ENCODE data around the gene SPRR3.

The SPRR3 gene, protein sequence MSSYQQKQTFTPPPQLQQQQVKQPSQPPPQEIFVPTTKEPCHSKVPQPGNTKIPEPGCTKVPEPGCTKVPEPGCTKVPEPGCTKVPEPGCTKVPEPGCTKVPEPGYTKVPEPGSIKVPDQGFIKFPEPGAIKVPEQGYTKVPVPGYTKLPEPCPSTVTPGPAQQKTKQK

DNA sequence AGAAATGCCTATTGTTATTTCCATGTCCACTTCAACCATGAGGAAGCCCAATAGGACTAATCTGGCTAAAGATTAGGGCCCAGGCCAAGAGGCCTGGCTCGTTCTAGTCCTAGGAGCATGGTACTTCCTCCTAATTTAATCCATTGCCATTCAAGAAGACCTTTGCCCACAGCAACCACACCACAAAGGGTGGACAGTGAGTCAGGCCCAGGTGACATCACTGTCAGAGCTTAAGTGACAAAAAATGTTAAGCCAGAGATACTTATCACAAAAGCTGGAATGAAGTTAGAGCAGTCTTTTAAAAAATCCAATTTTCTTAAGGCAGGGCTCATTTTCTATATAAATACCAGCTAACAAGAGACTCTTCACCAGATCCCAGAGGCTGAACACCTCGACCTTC is at the start of gene SPRR3:
SPRR3 (plus strand) TSS at position 368 of the 400 bp plus-strand sequence. CDS start 1,272 bp downstream, outside the sequence.
- in situ Hi-C loops (cut with MboI; ENCODE audit: low pct_unique_long_range_greater_than_20kb, low sequenced_read_pairs) = no loop called here
- no peak for DNase-seq

DNA sequence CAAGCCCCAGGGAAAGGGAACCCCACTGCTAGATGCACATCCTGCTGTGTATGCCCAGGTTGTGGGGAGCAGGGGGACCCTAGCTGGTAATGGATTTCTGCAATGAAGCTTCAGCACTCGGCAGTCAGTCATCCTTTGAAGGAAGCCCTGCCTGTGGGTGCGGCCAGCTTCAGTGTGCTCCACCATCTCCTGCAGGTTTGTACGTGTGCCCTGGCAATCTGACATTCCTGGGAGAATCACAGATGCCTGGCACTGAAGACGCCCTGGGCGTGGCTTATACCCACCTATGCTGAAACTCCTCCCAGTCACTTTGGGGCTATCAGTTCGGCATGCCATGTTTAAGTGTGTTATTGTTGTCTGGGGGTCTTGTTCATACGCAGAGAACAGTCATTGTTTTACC is 47.8 kb upstream of the SPRR3 start:
- no peak for DNase-seq
- in situ Hi-C loops (cut with MboI; ENCODE audit: low pct_unique_long_range_greater_than_20kb, low sequenced_read_pairs) = no loop called here

DNA sequence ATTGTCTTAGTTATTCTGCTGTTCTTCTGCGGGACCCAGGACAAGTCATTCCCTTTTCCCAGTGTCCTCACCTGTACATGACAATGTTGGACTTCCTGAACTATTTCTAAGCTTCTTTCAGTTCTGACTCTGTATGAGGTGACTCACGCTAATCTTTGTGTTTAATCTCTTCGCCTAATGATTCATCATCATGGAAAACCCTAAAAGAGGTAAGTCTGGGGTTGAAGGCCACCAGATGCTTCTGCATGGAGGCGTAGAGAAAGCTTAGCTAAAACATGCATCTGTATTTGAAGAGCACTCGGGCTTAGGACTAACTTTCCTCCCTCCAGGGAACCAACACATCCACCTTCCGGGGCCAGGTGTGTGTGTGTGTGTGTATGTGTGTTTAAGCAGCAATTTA is 47.1 kb upstream of the SPRR3 start:
- in situ Hi-C loops (cut with MboI; ENCODE audit: low pct_unique_long_range_greater_than_20kb, low sequenced_read_pairs) = no loop called here
- DNase-seq = no peak

DNA sequence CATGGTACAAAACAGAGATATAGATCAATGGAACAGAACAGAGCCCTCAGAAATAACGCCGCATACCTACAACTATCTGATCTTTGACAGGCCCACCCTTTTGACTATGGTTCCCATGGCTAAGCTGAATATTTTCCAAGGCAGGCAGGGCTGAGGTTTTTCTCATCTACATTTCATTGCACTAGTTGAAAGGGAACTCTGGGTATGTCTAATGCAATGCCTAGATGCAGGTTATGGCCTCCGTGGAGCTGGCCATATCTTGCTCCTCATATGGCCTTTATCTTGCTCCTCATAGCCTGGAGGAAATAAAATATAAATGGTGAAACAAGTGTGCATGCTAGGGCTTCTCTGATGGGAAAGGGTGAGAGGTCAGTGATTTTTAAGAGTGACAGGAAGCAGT is 44.0 kb upstream of the SPRR3 start:
- in situ Hi-C loops (cut with MboI; ENCODE audit: low pct_unique_long_range_greater_than_20kb, low sequenced_read_pairs) = no loop called here
- DNase-seq = no peak

DNA sequence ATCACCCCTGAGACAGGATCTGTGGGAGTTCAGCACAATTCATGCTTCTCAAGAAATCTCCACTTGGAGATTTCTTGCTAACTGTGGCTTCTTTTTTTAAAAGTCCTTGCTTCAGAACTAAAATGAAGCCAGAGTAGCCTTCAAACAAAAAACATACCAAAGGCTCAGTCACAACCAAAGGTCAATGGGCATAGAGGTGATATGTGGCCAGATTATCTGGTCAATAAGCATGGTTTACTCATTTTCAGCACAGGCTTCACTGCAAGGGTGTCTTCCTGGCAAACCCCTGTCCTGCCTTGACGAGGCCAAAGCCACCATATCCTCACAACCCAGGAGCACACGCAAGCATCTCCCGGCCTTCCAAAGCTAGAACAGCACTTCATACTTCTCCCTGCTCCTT is 42.3 kb upstream of the SPRR3 start:
- DNase-seq = no peak

DNA sequence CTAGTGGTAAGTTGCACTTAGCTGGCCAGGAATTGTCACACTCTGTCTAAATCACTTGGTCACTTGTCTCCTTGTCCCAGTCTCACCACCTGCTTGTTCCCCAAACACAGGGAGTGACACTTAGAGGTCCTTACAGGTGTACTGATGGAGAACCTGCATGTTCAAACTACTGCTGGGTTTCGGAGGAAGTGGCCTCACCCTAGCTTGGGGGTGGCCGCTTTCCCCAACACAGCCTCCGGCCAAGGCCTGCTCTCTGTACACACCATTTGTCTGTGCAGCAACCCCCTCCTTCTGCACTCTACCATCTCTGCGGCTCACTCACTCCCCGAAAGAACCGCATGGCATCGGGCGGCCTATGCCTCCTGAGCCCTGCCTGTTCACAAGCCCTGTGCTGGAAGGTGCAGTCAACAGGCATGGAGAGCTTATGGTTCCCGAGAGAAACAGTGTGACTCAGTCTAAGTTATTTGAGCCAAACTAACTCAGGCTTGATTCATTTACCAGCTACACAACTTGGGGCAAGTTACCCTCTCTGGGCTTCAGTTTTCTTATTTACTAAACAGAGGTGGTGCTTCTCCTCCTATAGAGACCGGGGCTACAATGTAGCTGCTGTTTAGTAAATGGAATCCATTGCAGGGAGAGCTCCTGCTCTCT is 41.6 kb upstream of the SPRR3 start:
- in situ Hi-C loops (cut with MboI; ENCODE audit: low pct_unique_long_range_greater_than_20kb, low sequenced_read_pairs) = no loop called here
- no peak for DNase-seq

More for the DNA sequence above, 42.3 kb upstream of the SPRR3 start:
- in situ Hi-C loops (cut with MboI; ENCODE audit: low pct_unique_long_range_greater_than_20kb, low sequenced_read_pairs) = no loop called here

DNA sequence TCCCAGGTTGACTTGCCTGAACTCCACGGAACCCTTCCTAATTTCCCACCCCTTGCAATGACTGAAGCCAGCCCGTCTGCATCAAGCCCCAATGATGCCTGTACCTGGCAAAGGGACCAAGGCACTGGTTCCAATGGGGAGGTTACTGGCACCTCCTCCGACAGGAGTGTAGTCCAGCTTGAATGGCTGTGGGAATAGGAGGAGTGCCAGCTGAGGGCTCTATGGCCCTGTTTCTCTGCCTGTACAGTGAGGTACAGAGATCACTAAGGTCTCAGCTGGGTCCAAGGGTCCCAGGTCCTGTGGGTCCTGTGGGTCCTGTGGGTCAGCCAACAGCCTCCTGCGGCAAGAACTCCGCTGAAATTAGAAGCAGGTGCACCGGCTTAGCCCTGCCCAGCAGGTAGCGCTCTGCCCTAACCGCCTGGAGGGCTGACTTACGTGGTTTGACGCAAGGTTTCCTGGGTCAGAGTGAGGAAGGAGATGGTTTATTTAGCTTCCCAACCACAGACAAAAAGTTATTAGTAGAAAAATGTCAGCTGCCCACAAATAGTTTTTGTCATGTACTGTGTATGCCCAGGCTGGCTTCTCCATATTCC is 41.0 kb upstream of the SPRR3 start:
- no peak for DNase-seq
- in situ Hi-C loops (cut with MboI; ENCODE audit: low pct_unique_long_range_greater_than_20kb, low sequenced_read_pairs) = no loop called here

DNA sequence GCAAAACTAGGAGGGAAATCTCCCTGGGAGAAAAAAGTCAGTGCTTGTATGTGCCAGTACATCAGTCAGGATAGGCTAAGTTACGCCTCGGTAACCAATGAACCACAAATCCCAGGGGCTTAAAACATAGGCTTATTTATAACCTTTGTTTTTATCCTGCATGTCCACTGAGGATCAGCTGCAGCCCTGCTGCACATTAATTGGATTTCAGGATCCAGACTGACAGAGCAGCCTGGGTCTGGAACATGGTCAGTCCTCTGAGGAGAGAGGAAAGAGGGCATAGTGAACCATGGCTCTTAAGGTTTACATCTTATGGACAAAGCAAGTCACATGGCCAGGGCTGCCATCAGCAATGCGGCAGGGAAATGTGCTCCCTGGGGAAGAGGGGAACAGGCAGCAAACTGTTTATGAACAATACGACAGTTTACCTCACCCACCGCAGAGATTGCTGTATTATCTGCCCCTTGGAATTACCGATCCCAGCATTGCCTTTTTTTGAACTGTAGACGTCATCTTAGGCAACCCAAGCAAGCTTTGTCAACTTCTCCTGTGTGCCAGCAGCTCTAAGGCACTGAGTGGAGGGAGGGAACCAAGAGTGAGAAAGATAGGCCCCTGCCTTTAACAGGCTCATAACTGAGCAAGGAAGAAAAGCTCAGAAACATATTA is 40.2 kb upstream of the SPRR3 start:
- no peak for DNase-seq
- in situ Hi-C loops (cut with MboI; ENCODE audit: low pct_unique_long_range_greater_than_20kb, low sequenced_read_pairs) = no loop called here

DNA sequence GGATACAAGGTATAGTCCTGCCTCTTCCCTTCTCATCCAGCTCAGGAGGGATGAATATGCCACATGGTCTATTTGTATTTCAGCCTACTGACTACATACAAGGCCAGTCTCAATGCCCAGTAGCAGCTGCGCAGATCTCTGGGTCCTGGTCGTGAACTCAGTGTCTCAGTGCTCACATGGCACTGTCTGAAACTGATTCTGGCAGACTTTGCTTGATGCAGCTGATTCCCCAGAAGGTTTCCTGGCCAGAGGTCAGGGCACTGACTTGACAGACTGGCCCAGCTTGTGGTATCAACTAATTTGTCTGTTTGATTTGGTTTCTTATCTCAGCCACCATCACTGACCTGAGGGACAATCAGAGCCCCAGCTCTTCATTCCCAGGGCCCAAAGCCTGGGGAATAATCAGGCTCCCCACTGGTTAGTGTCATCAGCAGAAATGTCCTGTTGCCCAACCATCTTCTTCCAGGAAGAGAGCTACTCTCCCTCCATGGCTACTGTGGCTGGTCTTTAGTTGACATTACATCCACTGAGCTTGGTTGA is 38.6 kb upstream of the SPRR3 start:
- in situ Hi-C loops (cut with MboI; ENCODE audit: low pct_unique_long_range_greater_than_20kb, low sequenced_read_pairs) = no loop called here
- DNase-seq = no peak

DNA sequence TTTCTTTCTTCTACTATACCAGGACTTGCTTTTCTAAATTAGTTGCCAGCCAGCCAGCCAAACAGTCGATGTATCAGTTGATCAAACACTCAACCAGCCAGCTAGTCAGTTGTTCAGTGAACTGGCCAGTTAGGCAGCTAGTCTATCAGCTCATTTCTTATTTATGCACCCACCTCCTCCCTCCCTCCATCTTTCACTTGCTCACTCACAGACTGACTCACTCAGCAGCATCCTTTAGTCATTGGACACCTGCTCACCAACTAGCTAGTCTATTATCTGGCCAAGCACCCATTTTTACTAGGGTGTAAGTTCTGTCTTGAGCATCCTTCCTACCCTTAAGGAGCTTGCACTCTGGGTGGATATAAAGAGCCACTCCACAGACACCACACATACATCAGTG is 37.0 kb upstream of the SPRR3 start:
- in situ Hi-C loops (cut with MboI; ENCODE audit: low pct_unique_long_range_greater_than_20kb, low sequenced_read_pairs) = no loop called here
- no peak for DNase-seq

DNA sequence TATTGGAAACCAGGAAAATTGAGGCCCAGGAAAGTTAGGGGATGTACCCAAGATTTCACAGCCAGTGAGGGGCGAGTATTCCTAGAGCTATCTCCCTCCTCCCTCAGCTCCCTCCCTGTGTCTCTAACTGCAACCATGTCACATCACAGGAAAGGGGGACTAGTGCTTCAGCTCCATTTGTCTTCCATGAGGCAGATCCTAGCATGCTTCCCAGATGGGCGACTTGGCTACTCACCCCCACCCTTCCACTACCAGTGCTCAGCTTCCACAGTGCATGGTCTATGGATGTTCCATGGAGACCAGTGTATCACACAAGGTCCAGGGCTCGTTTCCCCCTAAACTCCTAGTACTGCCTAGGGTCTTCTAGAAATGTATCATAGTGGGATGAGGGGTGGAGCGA is 35.7 kb upstream of the SPRR3 start:
- in situ Hi-C loops (cut with MboI; ENCODE audit: low pct_unique_long_range_greater_than_20kb, low sequenced_read_pairs) = no loop called here
- no peak for DNase-seq

DNA sequence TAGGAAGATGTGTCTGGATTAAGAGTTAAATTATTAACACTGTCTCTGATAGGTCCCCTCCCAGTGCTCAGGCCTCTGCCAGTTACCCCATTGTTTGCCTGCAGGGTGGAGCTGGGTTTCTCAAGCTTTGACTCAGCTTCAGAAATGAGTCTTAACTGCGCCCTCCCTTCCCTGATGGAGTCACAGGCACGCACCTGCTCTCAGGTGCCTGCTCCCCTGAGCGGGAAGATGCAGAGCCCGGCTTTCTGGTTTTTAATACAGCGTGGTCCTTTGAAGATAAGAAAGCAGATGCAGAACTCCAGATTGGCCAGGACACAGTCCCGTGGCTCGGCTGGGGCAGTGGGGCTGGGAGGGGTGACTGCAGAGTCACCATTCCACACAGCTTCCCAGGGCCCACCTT is 34.3 kb upstream of the SPRR3 start:
- DNase-seq = no peak
- in situ Hi-C loops (cut with MboI; ENCODE audit: low pct_unique_long_range_greater_than_20kb, low sequenced_read_pairs) = no loop called here

DNA sequence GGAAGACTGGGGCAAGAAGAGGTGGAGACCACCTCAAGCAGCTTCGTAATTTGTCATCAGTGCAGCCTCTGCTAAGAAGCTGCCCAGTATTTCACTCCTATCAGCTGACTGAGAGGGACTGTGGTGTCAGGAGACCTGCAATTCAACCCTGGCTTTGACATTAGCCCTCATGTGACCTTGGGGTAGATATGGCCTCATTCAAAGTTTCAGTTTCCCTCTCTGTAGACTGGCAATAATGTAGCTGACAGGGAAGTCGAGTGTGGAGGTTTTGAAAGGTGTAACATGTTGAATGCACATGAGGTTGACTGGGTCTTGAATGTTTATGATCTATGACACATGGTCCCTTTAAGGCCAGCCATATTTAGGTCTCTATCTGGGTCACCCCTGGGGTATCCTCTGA is 33.3 kb upstream of the SPRR3 start:
- no peak for DNase-seq
- in situ Hi-C loops (cut with MboI; ENCODE audit: low pct_unique_long_range_greater_than_20kb, low sequenced_read_pairs) = no loop called here

DNA sequence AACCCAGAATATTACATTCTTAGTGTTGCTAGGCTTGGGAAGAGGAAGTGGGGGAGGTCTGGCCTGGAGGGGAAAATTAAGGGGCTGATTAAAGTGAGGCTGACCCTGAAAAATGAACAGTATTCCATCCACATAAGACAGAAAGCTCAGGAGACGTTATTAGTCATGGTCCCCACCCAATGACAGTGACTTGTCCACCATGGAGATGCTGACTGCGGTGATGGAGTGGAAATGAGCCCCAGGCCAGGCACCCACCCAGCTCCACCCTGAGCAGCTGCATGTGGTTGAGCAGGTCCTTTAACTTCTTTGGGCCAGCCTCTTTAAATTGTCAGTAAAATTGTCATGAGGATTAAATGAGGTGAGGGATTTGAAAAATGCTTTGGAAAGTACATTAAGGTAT is 32.5 kb upstream of the SPRR3 start:
- DNase-seq = no peak
- in situ Hi-C loops (cut with MboI; ENCODE audit: low pct_unique_long_range_greater_than_20kb, low sequenced_read_pairs) = no loop called here

DNA sequence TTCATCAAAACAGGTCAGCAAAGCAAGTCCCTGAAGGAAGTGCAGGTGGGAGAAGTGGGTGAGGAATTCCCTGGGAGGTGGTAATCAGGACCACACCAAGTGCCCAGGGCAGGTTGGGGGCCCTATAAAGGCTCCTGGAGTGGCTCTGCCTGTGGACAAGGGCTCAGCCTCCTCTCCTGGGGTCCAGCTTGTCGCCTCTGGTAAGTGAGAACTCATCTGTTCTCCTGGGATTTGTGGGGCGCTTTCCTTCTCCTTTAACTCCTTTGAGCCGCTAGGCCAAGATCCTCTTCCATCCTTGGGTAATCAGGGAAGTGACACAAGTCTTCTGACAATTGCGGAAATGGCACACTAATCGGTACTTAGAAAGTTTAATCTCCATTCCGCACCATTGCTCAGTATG is 31.1 kb upstream of the SPRR3 start, which contains the start of gene SPRR4:
SPRR4 (plus strand) TSS at position 154 of the 400 bp plus-strand sequence. CDS start 1,243 bp downstream, outside the sequence.
- DNase-seq = no peak
- in situ Hi-C loops (cut with MboI; ENCODE audit: low pct_unique_long_range_greater_than_20kb, low sequenced_read_pairs) = no loop called here

DNA sequence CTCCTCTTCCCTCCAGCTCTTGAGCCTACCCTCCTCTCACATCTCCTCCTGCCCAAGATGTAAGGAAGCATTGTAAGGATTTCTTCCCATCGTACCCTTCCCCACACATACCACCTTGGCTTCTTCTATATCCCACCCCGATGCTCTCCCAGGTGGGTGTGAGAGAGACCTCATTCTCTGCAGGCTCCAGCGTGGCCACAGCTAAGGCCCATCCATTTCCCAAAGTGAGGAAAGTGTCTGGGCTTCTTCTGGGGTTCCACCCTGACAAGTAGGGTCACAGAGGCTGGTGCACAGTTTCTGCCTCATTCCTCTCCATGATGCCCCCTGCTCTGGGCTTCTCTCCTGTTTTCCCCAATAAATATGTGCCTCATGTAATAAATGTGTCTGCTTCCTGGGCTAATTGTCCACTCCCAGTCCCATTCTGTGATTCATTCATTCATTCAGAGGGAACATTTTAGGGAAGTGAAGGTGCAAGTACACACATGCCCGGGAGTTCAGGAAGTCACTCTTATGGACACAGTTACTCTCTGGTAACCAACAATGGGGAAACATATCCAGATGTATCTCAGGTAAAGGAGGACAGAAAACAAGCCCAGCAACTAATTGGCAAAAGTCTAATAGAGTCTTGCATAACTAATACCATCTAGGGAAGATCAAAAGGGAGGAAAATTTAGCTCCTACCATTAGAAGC is 29.2 kb upstream of the SPRR3 start:
- in situ Hi-C loops (cut with MboI; ENCODE audit: low pct_unique_long_range_greater_than_20kb, low sequenced_read_pairs) = no loop called here
- no peak for DNase-seq

DNA sequence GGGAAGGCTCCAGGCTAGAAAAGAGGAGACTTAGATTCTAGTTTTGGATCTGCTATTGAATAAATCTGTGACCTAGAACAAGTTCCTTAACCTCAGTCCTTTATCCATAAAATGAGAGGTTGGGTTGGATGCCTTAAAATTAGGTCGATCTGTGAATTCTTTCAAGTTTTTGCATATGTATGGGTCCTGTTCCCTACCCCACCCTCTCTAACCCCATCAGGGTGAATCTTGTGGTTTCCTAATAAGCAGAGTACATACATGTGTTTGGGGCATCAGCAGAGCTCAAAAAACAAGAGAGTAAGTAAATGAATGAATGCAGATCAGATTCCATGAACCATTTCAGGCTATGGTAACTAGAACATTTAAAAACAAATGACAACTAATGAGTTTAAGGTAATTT is 24.9 kb upstream of the SPRR3 start:
- no peak for DNase-seq
- in situ Hi-C loops (cut with MboI; ENCODE audit: low pct_unique_long_range_greater_than_20kb, low sequenced_read_pairs) = no loop called here

DNA sequence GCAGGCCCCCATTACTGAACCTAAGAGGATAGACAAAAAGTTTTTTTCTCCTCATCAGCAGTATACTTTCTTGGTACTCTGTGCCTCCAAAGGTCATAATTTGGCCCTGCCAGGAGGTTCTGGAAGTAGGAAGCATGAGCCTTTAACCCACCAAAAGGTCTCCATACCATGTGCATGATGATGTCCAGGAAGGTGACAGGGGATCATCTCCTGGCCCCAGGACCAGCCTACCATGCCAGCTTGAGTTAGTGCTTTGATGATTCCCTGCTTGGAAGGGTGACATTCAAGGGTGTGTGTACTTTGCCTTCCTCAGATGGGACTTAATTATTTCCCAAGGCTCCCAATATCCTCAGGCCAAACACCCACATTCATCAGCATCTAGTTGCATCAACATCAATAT is 23.9 kb upstream of the SPRR3 start:
- DNase-seq = no peak
- in situ Hi-C loops (cut with MboI; ENCODE audit: low pct_unique_long_range_greater_than_20kb, low sequenced_read_pairs) = no loop called here

DNA sequence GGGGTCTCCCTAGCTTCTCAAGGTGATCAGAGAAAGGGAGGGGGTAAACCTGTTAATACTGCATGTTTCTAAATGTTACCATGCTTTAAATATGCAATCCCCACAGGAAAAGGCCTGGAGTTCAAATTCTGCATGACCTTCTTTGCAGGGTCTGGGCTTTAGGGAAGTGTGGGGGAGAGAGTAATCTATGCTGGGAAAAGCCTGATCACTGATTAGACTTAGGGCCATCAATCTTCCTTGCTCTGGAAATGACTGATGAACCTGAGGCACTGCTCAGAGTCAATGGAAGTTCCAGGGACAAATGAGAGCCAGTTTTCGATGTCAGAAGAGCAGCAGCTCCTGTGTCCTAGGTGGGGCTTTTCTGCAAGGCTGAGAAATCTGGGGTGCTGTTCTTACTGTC is 20.9 kb upstream of the SPRR3 start:
- in situ Hi-C loops (cut with MboI; ENCODE audit: low pct_unique_long_range_greater_than_20kb, low sequenced_read_pairs) = no loop called here
- DNase-seq = no peak
